Measurements from ENCODE around the gene DNAH1.

DNA sequence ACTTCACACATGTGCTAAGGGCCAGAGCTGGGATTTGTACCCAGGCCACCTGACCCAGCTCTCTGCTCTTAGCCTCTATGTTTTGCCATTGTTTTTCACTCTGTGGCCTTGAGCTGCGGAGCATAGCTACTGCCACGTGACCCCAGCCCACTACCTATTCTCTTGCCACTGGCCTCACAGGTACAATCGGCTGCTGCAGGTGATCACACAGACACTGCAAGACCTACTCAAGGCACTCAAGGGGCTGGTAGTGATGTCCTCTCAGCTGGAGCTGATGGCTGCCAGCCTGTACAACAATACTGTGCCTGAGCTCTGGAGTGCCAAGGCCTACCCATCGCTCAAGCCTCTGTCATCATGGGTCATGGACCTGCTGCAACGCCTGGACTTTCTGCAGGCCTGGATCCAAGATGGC is 82.6 kb downstream of the DNAH1 start:
- TF ChIP-seq, protein P1, sequence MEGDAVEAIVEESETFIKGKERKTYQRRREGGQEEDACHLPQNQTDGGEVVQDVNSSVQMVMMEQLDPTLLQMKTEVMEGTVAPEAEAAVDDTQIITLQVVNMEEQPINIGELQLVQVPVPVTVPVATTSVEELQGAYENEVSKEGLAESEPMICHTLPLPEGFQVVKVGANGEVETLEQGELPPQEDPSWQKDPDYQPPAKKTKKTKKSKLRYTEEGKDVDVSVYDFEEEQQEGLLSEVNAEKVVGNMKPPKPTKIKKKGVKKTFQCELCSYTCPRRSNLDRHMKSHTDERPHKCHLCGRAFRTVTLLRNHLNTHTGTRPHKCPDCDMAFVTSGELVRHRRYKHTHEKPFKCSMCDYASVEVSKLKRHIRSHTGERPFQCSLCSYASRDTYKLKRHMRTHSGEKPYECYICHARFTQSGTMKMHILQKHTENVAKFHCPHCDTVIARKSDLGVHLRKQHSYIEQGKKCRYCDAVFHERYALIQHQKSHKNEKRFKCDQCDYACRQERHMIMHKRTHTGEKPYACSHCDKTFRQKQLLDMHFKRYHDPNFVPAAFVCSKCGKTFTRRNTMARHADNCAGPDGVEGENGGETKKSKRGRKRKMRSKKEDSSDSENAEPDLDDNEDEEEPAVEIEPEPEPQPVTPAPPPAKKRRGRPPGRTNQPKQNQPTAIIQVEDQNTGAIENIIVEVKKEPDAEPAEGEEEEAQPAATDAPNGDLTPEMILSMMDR (IDR thresholded peaks at IDR 0.05; ENCODE audit: poor library complexity): no peak
- TF ChIP-seq EZH2phosphoT487 (IDR thresholded peaks at IDR 0.05; ENCODE audit: low read depth, severe bottlenecking, unreplicated experiment): no peak

Measured in hepatocyte (in vitro differentiated cells).